Activated naive CD4-positive, alpha-beta T cell (primary cell): Measurements from ENCODE around the gene ZNF280A.
"Not testable (repeated sequence)": the region's sequence is repeated elsewhere in the genome, so short reads cannot be mapped to it uniquely, and the experiment has no call there.

Experiments
- DNase-seq, 4 experiments: peaks; one replicate each; lab custom pipeline; 2025; lab: John Stamatoyannopoulos, UW

ZNF280A gene

DNA sequence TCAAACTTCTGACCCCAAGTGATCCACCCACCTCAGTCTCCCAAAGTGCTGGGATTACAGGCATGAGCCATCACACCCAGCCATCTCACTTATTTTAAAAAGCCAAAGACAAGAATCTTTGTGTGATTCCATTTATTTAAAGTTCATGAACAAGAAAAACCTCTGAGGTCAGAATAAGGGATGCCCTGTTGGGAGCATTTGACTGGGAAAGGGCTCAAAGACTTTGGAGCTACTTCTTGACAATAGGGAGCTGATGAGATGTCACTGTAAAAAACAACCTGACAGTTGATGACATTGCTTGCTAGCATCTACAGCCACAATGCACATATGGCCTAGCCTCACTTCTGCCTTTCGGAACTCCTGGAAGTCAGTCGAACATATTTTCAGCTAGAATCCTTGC lies 6.5 kb downstream of the ZNF280A start:
- DNase-seq, result no peak

DNA sequence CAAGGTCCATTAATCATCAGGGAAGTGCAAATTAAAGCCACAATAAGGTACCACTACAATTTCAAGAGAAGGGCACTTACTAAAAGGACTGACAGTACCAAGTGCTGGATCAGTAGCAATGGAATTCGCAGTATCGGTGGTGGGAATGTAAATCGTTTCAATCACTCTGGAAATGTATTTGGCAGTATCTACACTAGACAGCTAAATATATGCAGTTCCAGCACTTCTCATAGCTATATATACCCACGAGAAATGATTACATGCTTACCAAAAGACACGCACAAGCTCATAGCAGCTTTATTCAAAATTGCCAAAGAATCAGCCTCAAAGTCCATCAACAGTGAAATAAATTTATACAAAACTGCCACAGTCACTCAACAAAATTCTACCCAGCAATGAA lies 7.1 kb downstream of the ZNF280A start:
- DNase-seq, result no peak

DNA sequence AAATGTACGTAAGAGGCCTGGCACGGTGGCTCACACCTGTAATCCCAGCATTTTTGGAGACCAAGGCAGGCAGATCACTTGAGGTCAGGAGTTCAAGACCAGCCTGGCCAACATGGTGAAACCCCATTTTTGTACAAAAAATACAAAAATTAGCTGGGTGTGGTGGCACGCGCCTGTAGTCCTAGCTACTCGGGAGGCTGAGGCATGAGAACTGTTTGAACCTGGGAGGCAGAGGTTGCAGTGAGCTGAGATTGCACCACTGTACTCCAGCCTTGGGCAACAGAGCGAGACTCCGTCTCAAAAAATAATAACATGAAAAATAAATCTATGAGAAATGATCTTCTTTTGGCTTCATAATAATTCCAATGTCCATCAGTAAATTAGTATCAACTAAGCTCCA lies 9.2 kb downstream of the ZNF280A start:
- not testable (repeated sequence) for DNase-seq

DNA sequence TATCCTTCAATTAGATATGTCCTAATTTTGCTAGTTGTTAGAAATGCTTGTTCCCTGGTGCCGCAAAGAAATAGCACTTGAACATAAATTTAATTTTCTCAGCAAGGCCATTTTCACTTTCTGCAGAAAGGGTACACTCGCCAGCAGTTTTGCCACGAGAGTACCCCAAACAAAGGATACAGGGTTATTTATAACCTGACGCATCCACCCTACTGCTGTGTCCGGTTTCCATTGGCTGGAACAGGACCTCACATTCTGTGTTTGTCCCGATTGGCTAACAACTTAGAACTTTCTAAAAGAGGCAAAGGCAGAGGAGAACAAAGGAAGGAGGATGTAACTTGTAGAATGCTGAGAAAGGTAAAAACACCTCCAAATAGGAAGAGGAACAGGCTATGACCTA lies 10.2 kb downstream of the ZNF280A start:
- DNase-seq, result not testable (repeated sequence)

DNA sequence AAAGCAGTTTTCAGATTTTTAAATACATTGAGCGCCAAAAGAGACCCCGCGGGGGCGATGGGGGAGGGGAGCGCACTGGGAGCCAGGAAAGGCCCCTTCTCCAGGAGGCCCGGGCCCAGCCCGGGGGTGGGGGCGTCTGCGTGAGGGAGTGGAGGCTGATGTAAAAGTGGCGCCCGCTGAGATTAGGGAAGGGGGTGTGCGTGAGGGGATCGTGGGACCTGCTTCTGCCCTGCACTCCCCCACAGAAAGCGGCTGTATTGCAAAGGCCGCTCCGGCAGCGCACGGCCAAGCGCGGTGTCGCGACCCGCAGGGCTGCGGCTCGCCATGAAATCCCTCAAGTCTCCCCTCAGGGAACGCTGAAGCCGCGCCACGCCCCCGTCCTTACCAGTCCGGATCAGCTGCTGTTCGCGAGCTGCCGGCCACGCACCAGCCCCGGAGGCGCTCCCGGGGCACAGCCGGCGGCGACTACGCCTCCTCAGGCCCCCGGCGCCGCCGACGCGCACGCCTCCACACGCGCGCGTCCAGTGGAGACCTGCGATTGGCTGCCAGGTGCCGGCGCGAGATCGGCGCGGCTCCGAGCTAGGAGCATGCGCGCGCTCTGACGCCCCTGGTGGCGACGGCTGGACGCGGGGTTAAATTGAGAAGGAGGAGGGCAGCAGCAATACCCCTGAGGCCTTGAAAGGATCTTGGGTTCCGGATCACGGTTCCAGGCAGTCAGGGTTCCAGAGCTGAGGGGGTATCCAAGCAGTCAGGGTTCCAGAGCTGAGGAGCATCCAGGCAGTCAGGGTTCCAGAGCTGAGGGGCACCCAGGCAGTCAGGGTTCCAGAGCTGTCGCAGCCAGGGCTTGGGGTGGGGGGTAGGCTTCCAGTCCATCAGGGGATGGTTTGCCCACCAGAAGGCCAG lies 11.5 kb downstream of the ZNF280A start, which contains the start of gene ZNF280B:
Gene ZNF280B, minus strand, starts transcription at position 469 of the 903 bp plus-strand sequence. CDS start 19,344 bp downstream, outside the sequence.
- DNase-seq, result peak; percentile 35 to 74 (median 56)

DNA sequence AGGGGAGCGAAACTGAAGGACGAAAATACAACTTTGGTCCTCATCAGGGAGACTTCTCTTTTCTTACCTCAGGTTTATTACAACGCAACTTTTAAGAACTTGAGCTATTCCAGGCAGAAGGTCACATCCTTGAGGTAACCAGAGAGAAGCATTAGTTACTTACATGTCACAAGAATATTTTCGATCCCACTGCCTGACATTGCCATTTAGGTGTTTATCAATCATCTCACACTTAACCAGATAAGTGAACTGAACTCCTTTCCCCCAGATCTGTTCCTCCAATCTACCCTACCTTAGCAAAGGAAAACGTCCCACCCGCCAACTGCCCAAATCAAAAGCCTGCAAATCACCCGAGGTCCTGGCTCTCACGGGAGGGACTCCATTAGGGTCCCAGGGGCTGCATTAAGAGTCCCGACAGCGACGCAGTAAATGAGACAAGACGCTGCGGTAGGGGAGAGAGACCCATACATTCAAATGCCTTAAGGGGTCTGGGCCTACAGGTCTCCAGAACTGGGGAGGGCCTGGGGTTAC lies 12.3 kb downstream of the ZNF280A start:
- no peak for DNase-seq

DNA sequence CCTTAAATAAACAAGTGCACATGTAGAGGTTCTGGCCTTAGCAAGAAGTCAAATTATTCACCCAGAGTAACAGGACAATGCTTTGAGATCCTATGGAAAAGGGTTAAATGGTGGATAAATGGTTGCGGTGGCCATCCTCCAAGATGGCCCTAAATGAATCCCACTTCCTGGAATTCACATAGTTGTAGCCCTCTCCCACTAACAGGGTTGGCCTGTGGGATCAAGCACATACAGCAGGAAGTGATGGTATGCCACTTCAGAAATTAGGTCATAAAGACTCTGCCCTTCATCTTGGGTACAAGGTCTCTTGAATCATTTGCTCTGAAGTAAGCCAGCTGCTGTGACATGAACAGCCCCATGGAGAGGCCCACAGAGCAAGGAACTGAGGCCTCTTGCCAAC lies 13.3 kb downstream of the ZNF280A start:
- no peak for DNase-seq

DNA sequence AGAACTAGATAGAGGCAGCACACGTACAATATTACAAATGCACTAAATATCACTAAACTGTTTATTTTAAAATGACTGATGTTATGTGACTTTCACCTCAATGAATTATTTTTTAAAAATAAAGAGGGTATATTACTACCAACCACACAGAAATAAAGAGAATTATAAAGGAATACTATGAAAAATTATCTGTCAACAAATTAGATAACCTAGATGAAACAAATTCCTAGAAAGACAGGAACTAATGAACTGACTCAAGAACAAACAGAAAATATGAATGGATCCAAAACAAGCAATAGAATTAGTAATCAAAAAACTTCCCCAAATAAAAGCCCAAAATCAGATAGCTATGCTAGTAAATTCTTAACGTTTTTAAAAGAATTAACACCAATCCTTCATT lies 21.8 kb downstream of the ZNF280A start:
- DNase-seq, result no peak

DNA sequence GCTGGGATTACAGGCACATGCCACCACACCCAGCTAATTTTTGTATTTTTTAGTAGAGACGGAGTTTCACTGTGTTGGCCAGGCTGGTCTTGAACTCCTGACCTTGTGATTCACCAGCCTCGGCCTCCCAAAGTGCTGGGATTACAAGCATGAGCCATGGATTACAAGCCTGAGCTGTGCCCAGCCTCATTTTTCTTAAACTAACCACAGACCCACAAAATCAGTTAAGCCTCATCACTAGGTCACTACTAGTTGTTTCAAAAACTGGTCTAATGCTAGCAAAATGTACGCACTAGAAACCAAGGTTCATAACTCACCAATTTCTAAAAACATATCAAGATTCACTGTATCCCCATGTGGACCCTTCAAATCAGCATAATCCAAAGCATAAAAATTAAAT lies 28.5 kb downstream of the ZNF280A start:
- not testable (repeated sequence) for DNase-seq

DNA sequence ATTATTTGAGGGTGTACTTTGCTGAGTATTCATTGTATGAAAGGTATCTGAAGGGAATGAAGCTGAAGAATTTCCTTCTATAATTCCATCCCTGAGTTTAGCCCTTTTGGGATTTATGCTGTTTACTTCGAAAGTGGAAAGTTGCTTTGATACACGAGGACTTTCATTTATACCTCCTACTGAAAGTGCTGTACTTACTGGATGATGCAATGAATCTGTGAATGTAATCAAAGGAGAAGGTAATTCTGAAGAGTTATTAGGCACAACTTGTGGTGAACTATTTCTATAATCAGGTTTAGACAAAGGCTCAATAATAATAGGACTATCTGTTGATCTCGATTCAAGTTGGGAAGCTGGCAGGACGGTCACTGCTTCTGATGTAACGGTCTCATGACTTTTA lies 31.3 kb downstream of the ZNF280A start:
- DNase-seq, result no peak

DNA sequence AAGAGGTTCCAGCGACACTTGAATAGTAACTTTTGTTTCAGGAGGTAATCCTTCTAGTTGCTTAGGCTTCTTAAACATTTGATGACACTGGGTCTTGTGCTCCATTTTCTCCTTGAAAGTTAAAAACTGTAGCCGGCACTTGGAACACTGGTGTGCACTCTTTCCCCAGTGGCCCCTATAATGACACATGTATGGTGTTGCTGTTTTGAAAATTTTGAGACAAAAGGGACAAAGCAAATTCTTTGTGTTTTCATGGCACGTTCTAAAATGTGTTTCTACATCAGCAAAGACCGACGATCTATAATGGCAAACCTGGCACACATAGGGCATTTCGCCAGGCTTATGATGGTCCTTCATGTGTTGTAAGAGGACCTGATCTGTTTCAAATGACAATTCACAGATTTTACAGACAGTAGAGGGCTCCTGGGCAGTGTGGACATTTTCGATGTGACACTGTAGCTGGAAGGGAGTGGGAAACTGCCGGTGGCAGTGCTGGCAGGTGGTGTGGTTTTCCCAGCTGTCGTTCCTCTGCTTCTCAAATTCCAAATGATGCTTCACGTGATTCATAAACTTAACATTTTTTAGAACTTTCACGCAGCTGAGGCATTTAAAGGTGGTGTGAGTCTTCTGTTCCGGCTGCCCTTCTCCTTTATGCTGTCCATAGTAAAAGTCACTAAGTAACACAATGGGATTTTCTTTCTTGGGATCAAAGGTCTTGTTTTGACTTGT lies 32.0 kb downstream of the ZNF280A start:
- no peak for DNase-seq

DNA sequence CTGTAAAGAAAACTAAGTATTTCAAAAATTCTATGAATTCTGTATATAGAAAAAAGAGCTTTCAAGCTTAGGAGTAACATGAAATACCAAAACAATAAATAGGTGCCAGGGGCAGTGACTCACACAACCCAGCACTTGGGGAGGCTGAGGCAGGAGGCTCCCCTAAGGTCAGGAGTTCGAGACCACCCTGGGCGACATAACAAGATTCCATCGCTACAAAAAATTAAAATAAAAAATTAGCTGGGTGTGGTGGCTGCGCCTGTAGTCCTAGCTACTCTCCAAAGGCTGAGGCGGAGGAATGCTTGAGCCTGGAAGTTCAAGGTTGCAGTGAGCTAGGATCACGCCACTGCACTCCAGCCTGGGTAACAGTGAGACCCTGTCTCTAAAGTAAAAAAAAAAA lies 33.0 kb downstream of the ZNF280A start:
- DNase-seq, result no peak

DNA sequence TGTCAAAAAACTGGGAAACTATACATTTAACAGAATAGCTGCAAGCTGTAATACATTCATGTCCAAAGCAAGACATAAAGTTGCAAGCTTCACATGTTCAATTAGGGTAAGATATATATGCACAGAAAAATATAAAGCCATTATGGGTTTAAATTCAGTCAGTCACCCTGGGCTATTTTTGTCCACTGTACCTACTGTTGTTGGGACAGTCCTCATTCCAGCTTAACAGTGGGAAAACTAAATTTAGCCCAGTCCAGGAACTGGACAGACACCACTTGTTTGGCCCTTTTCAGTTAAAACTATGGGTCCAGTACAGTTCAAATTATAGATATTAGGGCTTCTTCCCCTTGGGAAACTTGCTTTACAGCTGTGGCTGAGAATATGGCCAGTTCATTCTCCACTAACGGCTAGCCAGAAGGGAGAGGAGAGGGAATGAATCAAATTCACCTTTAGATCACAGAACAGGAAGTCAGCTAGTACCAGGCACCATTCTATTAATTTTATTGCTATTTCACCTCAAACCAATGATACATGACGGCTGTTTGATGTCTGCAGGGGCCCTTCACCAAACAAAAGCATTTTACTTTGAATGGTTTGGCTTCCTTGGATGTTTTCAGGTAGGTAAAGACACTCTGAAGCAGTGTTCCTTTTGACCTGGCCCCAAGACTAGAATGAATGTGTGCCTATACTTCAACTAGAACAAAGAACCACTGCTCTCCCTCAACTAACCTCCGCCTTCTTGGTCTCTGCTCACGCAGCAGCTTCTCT lies 33.8 kb downstream of the ZNF280A start:
- DNase-seq, result no peak

DNA sequence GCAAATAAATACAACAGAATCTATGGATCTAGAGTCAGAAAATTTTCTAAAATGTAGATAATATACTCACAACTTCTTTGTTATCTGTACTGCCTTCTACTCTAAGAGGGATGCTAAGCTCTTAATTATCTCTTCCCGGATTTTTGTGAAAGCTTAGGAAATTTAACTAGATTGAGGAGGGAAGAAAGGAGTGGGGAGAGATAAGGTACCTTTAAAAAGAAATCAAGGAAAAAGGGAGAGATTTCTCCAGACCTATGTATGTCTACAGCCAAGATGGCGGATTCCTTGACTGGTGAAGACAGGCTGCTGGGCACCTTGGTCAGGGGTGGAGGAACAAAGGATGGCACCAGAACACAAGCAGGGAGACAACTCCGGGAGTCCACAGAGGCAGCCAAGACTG lies 34.5 kb downstream of the ZNF280A start:
- no peak for DNase-seq

DNA sequence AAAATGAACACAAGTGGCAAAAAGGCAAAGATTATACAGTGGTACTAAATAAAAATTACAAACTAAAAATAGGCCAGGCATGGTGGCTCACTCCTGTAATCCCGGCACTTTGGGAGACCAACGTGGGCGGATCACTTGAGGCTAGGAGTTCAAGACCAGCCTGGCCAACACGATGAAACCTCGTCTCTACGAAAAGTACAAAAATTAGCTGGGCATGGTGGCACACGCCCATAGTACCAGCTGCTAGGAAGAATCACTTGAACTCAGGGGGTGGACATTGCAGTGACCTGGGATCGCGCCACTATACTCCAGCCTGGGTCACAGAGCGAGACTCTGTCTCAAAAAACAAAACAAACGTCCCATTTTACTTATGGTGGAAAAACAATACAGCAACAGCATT lies 36.0 kb downstream of the ZNF280A start:
- no peak for DNase-seq

DNA sequence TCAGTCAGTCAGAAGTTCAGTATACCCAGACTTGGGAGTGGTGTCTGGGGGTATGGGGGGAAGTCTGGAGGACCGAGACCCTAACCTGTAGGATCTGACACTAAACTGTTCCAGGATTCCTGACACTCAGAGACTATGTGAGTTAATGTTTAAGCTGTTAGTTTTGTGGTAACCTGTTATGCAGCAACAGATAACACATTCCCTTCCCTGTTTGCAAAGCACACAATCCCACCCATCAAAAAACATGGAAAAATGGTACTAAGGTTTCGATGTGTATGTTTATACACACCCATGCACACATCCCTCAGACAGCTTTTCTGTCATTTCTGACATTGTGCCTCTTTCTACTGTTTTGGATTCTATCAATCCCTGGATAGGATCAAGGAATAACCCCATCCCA lies 39.1 kb downstream of the ZNF280A start:
- no peak for DNase-seq

DNA sequence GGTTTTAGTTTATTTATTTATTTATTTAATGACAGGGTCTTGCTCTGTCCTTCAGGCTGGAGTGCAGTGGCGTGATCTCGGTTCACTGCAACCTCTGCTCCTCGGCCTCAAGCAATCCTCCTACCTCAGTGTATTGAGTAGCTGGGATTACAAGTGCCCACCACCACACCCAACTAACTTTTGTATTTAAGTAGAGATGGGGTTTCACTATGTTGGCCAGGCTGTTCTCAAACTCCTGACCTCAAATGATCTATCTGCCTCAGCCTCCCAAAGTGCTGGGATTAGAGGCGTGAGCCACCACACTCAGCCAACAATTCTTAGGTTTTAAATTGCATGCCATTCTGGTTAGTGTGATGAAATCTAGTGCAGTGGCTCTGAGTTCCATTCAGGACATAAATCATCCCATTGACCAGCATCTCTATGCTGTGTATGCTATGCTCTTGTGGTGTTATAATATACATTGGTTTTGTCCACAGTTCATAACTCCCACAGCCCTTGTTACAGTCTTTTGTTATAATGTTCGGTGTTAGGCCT lies 40.0 kb downstream of the ZNF280A start:
- no peak for DNase-seq

DNA sequence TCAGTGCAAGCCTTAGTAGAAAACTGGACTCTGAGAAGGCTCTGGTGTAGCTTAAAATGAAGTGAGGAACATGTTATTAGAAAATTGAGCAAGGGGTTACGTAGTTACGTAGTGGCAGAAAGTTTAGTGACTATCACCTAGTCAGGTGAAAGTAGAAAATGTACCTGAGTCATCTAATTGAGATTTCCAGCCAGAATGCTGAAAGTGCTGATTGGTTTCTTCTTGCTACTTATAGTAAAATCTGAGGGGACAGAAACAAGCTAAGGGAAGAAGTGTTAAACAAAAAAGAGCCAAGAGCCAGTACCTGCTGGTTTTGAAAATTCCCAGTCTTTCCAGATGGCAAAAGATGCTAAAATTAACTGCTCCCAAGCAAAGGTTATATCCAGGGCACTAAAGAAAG lies 41.0 kb downstream of the ZNF280A start:
- DNase-seq, result no peak

DNA sequence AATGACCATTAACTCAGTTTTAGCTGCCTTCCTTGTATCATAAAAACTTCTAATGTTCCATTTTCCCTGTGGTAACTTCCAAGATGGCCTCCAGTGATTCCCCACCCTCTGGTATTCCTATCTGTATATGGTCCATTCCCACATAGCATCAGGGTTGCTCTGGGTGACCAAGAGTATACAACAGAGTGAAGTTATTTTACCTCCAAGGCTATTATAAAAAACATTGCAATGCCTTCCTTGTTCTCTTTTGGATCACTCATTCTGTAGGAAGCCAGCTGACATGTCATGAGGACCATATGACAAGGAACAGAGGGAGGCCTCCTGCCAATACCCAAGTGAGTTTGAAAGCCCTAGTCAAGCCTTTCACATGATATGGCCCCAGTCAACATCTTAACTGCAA lies 41.6 kb downstream of the ZNF280A start:
- DNase-seq, result no peak

DNA sequence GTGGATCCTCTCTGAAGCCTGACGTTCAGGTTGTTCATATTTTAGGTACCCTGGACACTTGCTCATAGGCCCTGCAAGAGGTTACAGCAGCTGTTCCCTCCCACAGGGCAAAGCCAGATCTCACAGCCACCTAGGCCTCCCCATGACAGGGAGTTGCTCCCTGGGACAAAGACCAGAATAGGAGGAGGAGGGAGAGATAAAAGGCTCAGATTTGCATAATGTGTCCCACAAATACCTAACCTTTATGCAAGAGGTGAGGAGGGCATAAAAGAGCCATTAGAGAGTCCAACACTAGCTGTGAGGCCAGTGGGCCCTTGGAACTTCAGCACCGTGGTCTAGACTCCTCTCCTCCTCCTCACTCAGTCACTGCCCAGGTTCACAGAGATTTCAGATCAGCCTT lies 45.3 kb downstream of the ZNF280A start:
- DNase-seq, result no peak

DNA sequence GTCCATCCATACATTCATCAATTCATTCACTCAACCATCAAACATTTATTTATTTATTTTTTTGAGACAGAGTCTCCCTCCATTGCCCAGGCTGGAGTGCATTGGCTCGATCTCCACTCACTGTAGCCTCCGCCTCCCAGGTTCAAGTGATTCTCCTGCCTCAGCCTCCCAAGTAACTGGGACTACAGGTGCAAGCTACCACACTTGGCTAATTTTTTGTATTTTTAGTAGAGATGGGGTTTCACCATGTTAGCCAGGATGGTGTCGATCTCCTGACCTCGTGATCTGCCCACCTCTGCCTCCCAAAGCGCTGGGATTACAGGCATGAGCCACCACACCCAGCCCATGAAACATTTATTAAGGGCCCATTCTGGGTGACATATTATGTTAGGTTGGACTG lies 49.0 kb downstream of the ZNF280A start:
- not testable (repeated sequence) for DNase-seq

DNA sequence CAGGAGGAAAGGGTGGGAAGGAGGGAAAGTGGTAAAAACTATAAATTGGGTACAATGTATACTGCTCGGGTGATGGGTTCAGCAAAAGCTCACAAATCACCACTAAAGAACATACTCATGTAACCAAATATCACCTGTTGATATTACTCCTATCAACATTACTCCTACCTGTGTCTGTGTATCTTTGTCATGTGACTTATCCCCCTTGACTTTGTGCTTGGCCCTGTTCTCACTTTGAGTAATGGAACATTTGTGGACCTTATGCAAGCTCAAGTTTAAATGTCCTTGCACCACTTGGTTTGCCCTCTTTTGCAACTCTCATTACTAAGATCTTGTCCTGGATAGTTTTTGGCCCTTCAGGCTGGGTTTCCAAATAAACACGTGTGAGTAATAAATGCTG lies 50.5 kb downstream of the ZNF280A start:
- no peak for DNase-seq
